ENCODE measurements around the gene RBM19.

Gene RBM19

DNA sequence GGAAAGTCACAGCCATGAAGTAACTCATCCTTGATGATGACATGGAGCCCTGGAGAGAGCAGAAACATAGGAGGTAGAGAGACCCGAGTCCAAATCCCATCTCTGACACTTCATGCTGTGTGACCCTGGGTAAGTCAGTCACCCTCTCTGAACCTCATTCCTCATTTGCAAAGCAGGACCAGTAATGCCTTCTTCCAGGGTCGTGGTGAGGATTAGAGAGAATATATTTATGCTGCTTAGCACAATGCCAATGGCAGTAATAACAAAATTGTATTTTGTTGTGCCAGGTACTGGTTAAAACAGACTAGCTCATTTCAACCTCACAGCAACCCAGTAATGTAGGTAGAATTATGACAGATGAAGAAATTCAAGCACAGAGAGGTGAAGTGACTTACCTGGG is 13.9 kb upstream of the RBM19 start:
- no peak for DNase-seq
- H3F3A ChIP-seq (ENCODE audit: insufficient read depth, low read length): no peaks in the 10 kb centered on the region
- H3K4me3 ChIP-seq (ENCODE audit: low read length): no peak overlapping the region
- H3K27me3 ChIP-seq (replicated peaks; ENCODE audit: insufficient read depth, low read length): peaks cover 5% of the 10 kb centered on the region
- no peaks in the 10 kb centered on the region for H3K9me3 ChIP-seq (replicated peaks; ENCODE audit: insufficient read depth, low read length)
- no peaks in the 10 kb centered on the region for H3K79me2 ChIP-seq (ENCODE audit: low read length)
- H3K27ac ChIP-seq (ENCODE audit: low read length): no peak overlapping the region
- H3K4me2 ChIP-seq (ENCODE audit: low read depth, low read length): no peak overlapping the region
- no peak overlapping the region for H3K9ac ChIP-seq (ENCODE audit: low read length)
- no peaks in the 10 kb centered on the region for H3K9me2 ChIP-seq (replicated peaks; ENCODE audit: insufficient read depth, low read length)
- H4K20me1 ChIP-seq (ENCODE audit: insufficient read depth, low read length): no peaks in the 10 kb centered on the region
- no peaks in the 10 kb centered on the region for H3K36me3 ChIP-seq (replicated peaks; ENCODE audit: insufficient read depth, low read length)
- no peaks in the 10 kb centered on the region for H3K4me1 ChIP-seq (ENCODE audit: low read length)
- TF ChIP-seq, protein P1, sequence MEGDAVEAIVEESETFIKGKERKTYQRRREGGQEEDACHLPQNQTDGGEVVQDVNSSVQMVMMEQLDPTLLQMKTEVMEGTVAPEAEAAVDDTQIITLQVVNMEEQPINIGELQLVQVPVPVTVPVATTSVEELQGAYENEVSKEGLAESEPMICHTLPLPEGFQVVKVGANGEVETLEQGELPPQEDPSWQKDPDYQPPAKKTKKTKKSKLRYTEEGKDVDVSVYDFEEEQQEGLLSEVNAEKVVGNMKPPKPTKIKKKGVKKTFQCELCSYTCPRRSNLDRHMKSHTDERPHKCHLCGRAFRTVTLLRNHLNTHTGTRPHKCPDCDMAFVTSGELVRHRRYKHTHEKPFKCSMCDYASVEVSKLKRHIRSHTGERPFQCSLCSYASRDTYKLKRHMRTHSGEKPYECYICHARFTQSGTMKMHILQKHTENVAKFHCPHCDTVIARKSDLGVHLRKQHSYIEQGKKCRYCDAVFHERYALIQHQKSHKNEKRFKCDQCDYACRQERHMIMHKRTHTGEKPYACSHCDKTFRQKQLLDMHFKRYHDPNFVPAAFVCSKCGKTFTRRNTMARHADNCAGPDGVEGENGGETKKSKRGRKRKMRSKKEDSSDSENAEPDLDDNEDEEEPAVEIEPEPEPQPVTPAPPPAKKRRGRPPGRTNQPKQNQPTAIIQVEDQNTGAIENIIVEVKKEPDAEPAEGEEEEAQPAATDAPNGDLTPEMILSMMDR (IDR thresholded peaks at IDR 0.05; ENCODE audit: low read length): no peak
- TF ChIP-seq EZH2phosphoT487 (IDR thresholded peaks at IDR 0.05; ENCODE audit: low read length) (no peak), EZH2 (optimal IDR thresholded peaks at IDR 0.05; ENCODE audit: low read depth, low read length) (no peak)
- no peak overlapping the region for H2AFZ ChIP-seq (ENCODE audit: low read length)

DNA sequence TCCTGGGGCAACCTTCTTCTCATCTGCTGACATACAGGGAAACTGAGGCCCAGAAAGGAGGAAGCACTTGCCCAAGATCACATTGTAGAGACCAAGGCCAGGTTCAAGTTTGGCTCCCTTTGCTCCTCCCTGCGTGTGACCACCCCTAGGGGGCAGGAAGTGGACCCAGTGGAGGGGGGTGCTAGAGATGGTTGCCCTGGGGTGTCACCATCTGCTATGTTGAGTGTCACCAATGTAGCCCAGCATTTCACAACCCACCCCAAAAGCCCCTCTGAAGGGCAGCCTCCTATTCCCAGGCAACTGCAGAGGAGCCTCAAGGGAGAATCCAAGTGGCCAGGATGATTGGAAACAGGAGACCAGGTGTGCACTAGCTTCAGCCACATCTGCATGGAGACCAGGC is 12.0 kb upstream of the RBM19 start:
- TF ChIP-seq EZH2 (optimal IDR thresholded peaks at IDR 0.05; ENCODE audit: low read depth, low read length) (no peak), EZH2phosphoT487 (IDR thresholded peaks at IDR 0.05; ENCODE audit: low read length) (no peak)
- TF ChIP-seq, protein P1 (IDR thresholded peaks at IDR 0.05; ENCODE audit: low read length): no peak
- H3K9me3 ChIP-seq (replicated peaks; ENCODE audit: insufficient read depth, low read length): no peaks in the 10 kb centered on the region
- no peak overlapping the region for H2AFZ ChIP-seq (ENCODE audit: low read length)
- H3K4me3 ChIP-seq (ENCODE audit: low read length): no peak overlapping the region
- H3K36me3 ChIP-seq (replicated peaks; ENCODE audit: insufficient read depth, low read length): no peaks in the 10 kb centered on the region
- no peaks in the 10 kb centered on the region for H4K20me1 ChIP-seq (ENCODE audit: insufficient read depth, low read length)
- H3F3A ChIP-seq (ENCODE audit: insufficient read depth, low read length): no peaks in the 10 kb centered on the region
- peaks cover 8% of the 10 kb centered on the region for H3K27me3 ChIP-seq (replicated peaks; ENCODE audit: insufficient read depth, low read length)
- DNase-seq: no peak
- no peak overlapping the region for H3K4me2 ChIP-seq (ENCODE audit: low read depth, low read length)
- no peak overlapping the region for H3K27ac ChIP-seq (ENCODE audit: low read length)
- H3K9me2 ChIP-seq (replicated peaks; ENCODE audit: insufficient read depth, low read length): no peaks in the 10 kb centered on the region
- no peak overlapping the region for H3K9ac ChIP-seq (ENCODE audit: low read length)
- H3K4me1 ChIP-seq (ENCODE audit: low read length): no peaks in the 10 kb centered on the region
- no peaks in the 10 kb centered on the region for H3K79me2 ChIP-seq (ENCODE audit: low read length)

DNA sequence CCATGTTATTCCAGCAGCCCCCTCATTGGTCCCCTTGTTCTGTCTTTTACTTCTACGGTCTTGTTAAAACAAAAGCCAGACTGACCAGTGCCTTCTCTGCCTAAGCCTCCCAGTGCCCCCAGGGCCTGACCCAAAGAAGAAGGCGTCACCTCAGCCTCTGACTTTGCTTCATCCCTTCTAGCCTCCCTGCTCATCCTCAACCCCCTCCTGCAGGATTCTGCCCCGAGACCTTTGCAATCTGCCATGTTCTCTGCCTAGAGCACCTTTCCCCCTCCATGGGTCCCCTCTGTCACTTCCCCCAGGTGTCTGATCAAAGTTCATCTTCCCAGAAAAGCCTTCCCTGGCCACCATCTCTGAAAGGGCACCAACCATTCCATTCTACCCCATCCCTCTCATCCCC is 7.9 kb upstream of the RBM19 start:
- H3K4me1 ChIP-seq (ENCODE audit: low read length): no peaks in the 10 kb centered on the region
- H3K36me3 ChIP-seq (replicated peaks; ENCODE audit: insufficient read depth, low read length): no peaks in the 10 kb centered on the region
- H3K4me3 ChIP-seq (ENCODE audit: low read length): no peak overlapping the region
- DNase-seq: no peak
- no peaks in the 10 kb centered on the region for H3K9me3 ChIP-seq (replicated peaks; ENCODE audit: insufficient read depth, low read length)
- H3K27me3 ChIP-seq (replicated peaks; ENCODE audit: insufficient read depth, low read length): peaks cover 8% of the 10 kb centered on the region
- H2AFZ ChIP-seq (ENCODE audit: low read length): no peak overlapping the region
- H3F3A ChIP-seq (ENCODE audit: insufficient read depth, low read length): no peaks in the 10 kb centered on the region
- H3K4me2 ChIP-seq (ENCODE audit: low read depth, low read length): no peak overlapping the region
- H3K79me2 ChIP-seq (ENCODE audit: low read length): no peaks in the 10 kb centered on the region
- H3K27ac ChIP-seq (ENCODE audit: low read length): no peak overlapping the region
- no peak overlapping the region for H3K9ac ChIP-seq (ENCODE audit: low read length)
- no peaks in the 10 kb centered on the region for H4K20me1 ChIP-seq (ENCODE audit: insufficient read depth, low read length)
- TF ChIP-seq EZH2 (optimal IDR thresholded peaks at IDR 0.05; ENCODE audit: low read depth, low read length) (no peak), EZH2phosphoT487 (IDR thresholded peaks at IDR 0.05; ENCODE audit: low read length) (no peak)
- TF ChIP-seq, protein P1 (IDR thresholded peaks at IDR 0.05; ENCODE audit: low read length): no peak
- no peaks in the 10 kb centered on the region for H3K9me2 ChIP-seq (replicated peaks; ENCODE audit: insufficient read depth, low read length)
